Tibial artery (tissue), 4 donors: Measurements from ENCODE around the gene TPPP.

Source experiments
- DNase-seq, 2 donors: peaks; one replicate each; pipeline ENCODE4 v3.0.0-alpha.2; 2019
- H3K27ac ChIP-seq, 2 donors: fragments of 200-600 bp; sonication (generic) in 1 of 2; 1 replicate in 1 of 2; 2 replicates in 1 of 2; pipeline ENCODE4 v1.5.1; 2018 to 2019; ENCODE audit warnings: mild to moderate bottlenecking in 1 of 2
- H3K27me3 ChIP-seq, 2 donors: fragments of 200-600 bp; sonication (generic) in 1 of 2; one replicate each; pipeline versions ENCODE4 v1.5.1 to v1.6.0; 2016 to 2019
- H3K36me3 ChIP-seq, 3 donors: fragments of 200-600 bp; sonication (generic) in 2 of 3; one replicate each; pipeline ENCODE4 v1.5.1; 2016 to 2019; ENCODE audit warnings: mild to moderate bottlenecking in 2 of 3
- H3K4me1 ChIP-seq, 4 donors: fragments of 200-600 bp; sonication (generic) in 2 of 4; 1 replicate in 3 of 4; 2 replicates in 1 of 4; pipeline ENCODE4 v1.5.1; 2016 to 2019
- H3K4me3 ChIP-seq, 2 donors: fragments of 200-600 bp; sonication (generic) in 1 of 2; 1 replicate in 1 of 2; 2 replicates in 1 of 2; pipeline ENCODE4 v1.5.1; 2018 to 2019; ENCODE audit warnings: mild to moderate bottlenecking in 2 of 2
- H3K9me3 ChIP-seq, 3 donors: fragments of 200-600 bp; sonication (generic) in 1 of 3; one replicate each; pipeline ENCODE4 v1.5.1; 2016 to 2019
- intact Hi-C: fragments of 100-400 bp; cut with DNase I; formaldehyde crosslinking; loops from one replicate; pipeline ENCODE4 v1.15.0; 2023; ENCODE audit warnings: low total_unique reads
- TF ChIP-seq, protein P1 (sequence below), 2 experiments: fragments of 200-600 bp in 1 of 2; fragments of 450-650 bp in 1 of 2; IDR thresholded peaks; one replicate each; pipeline ENCODE4 v1.5.1; 2017 to 2019; ENCODE audit warnings: antibody characterized with exemption in 2 of 2, mild to moderate bottlenecking in 1 of 2, moderate library complexity in 1 of 2

TPPP gene

DNA sequence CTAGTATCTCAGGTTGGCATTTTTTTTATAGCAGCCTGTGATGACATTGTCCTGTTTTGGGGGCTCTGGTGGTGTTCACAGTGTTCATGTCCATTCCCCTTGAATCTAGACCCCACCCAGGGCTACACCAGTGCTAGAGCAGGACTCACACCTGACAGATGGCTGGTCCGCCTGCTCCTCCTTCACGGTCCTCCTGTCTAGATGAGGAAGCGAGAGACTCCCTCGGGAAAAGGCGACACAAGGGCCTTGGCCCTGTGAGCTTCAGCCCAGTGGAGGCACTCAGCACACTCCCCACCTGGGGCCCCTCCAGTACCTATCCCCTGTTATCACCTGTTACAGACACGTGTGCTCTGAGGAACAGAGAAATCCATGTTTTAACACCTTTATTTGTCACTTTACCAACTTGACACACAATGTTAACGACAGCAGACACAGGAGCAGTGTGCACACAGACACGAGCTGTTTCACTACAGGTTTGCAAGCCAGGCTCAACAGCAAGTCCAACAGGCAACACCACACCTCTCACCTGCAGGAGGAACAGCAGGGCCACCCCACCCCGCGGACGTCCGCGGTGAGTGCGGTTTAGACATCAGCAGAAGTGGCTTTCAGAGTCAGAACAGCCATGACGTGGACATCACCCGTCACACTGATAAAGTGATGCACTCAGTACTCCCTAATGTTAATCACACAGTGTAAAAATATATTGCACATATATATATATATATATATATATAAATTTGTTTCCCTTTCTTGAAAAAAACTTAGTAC is 33.5 kb downstream of the TPPP start:
- intact Hi-C loops = no loop called here
- TF ChIP-seq, protein P1, sequence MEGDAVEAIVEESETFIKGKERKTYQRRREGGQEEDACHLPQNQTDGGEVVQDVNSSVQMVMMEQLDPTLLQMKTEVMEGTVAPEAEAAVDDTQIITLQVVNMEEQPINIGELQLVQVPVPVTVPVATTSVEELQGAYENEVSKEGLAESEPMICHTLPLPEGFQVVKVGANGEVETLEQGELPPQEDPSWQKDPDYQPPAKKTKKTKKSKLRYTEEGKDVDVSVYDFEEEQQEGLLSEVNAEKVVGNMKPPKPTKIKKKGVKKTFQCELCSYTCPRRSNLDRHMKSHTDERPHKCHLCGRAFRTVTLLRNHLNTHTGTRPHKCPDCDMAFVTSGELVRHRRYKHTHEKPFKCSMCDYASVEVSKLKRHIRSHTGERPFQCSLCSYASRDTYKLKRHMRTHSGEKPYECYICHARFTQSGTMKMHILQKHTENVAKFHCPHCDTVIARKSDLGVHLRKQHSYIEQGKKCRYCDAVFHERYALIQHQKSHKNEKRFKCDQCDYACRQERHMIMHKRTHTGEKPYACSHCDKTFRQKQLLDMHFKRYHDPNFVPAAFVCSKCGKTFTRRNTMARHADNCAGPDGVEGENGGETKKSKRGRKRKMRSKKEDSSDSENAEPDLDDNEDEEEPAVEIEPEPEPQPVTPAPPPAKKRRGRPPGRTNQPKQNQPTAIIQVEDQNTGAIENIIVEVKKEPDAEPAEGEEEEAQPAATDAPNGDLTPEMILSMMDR (IDR thresholded peaks at IDR 0.05) = no peak
- Histone ChIP-seq H3K4me3 (no peak overlapping the region), H3K9me3 (peaks cover 0 to 5% (median 4%) of the 10 kb centered on the region in 3 donors), H3K4me1 (no peaks in the 10 kb centered on the region), H3K27me3 (no peaks in the 10 kb centered on the region), H3K36me3 (peaks cover 33 to 77% (median 69%) of the 10 kb centered on the region in 3 donors), H3K27ac (no peak overlapping the region)
- no peak for DNase-seq

DNA sequence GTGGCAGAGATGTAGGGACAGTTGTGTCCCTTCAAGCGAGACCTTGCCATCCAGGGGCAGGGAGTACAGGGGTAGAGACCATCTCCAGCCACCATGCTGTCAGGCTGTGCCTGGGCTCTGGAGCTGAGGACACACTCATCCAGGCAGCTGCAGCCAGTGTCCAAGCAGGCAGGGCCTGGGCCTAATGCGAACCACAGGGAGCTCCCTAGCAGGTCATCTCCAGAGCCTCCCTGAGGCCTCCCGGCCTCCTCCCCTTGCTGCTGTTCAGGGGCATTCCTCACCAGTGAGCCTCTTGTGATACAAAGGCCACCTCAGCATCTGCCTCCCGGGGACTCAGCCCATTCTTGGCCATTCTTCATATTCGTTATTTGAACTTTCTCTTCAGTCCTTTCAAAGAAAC is 35.0 kb downstream of the TPPP start:
- no peak overlapping the region for H3K27ac ChIP-seq
- H3K4me1 ChIP-seq = no peaks in the 10 kb centered on the region
- no peaks in the 10 kb centered on the region for H3K27me3 ChIP-seq
- no peak overlapping the region for H3K4me3 ChIP-seq
- intact Hi-C loops = no loop called here
- TF ChIP-seq, protein P1 (IDR thresholded peaks at IDR 0.05) = no peak
- H3K9me3 ChIP-seq = peaks cover 0 to 5% (median 4%) of the 10 kb centered on the region in 3 donors
- DNase-seq = no peak
- peaks cover 17 to 61% (median 53%) of the 10 kb centered on the region in 3 donors for H3K36me3 ChIP-seq

DNA sequence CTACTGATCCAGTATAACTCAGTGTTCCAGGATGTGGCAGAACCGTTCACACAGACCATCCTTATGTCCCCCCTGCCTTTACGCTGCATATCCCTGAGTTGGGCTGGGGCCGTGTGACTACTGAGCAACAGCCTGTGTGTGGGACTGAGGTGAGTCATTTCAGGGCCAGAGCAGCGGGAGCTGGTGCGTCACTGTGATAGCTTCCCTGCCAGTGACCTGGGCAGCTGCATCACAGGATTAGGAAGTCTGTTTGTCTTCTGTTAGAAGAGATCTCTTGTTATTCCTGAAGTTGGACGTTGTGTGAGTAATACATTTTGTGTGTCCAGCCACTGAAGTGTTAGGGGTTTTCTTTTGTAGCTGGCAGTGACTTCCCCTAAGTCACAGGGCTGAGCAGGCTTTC is 35.6 kb downstream of the TPPP start:
- DNase-seq = no peak
- TF ChIP-seq, protein P1 (IDR thresholded peaks at IDR 0.05) = no peak
- H3K27ac ChIP-seq = no peak overlapping the region
- peaks cover 0 to 5% (median 4%) of the 10 kb centered on the region in 3 donors for H3K9me3 ChIP-seq
- H3K4me1 ChIP-seq = no peaks in the 10 kb centered on the region
- H3K4me3 ChIP-seq = no peak overlapping the region
- intact Hi-C loops = no loop called here
- no peaks in the 10 kb centered on the region for H3K27me3 ChIP-seq
- peaks cover 16 to 61% (median 48%) of the 10 kb centered on the region in 3 donors for H3K36me3 ChIP-seq

DNA sequence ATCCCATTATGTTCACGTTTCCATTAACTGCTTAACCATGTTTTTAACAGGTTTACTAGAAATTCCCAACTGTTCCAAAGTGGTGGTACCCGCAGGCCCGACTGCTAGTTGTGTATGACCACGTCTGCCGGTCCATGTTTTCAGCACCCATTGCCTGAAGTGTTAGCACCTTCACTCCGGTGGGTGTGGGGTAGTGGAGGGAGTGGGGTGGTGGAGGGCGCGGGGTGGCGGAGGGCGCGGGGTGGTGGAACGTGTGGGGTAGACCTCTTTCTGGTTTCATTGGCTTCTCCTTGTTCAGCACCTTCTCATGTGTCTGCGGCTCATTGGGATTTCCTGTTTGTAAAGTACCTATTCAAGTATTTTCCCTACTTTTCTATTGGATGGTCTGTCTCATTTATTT is 37.7 kb downstream of the TPPP start:
- Histone ChIP-seq H3K27me3 (no peaks in the 10 kb centered on the region), H3K9me3 (peaks cover 0 to 5% (median 4%) of the 10 kb centered on the region in 3 donors), H3K27ac (no peak overlapping the region), H3K4me1 (no peaks in the 10 kb centered on the region), H3K36me3 (peaks cover 16 to 52% (median 26%) of the 10 kb centered on the region in 3 donors), H3K4me3 (no peak overlapping the region)
- DNase-seq = no peak
- TF ChIP-seq, protein P1 (IDR thresholded peaks at IDR 0.05) = no peak
- intact Hi-C loops = no loop called here

DNA sequence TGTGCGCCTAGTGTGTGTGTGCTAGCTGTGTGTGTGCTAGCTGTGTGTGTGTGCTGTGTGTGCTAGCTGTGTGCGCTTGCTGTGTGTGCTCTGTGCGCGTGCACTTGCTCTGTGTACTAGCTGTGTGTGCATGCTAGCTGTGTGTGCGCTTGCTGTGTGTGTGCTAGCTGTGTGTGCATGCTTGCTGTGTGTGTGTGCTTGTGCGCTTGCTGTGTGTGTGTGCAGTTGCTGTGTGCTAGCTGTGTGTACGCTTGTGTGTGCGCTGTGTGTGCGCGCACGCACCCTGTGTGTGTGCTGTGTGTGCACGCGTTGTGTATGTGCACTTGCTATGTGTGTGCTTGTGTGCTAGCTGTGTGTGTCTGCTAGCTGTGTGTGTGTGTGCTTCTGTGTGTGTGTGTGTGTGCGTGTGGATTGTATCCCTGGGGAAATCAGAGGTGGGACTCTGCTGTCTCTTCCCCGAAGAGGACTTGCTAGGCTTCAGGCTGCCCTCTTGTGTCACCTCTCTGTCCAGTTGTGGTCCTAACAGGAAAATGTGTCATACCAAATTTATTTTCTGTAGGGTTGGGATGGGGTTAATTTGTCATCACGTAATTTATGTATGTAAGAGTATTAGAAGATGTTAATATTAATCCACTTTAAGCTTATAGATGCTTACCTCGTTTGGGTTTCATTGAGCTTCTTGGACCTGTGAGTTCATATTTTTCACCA is 38.9 kb downstream of the TPPP start:
- H3K4me3 ChIP-seq = no peak overlapping the region
- DNase-seq = no peak
- no peaks in the 10 kb centered on the region for H3K4me1 ChIP-seq
- intact Hi-C loops = no loop called here
- no peaks in the 10 kb centered on the region for H3K27me3 ChIP-seq
- TF ChIP-seq, protein P1 (IDR thresholded peaks at IDR 0.05) = no peak
- peaks cover 8 to 40% (median 17%) of the 10 kb centered on the region in 3 donors for H3K36me3 ChIP-seq
- peaks cover 0 to 5% (median 4%) of the 10 kb centered on the region in 3 donors for H3K9me3 ChIP-seq
- H3K27ac ChIP-seq = no peak overlapping the region
